Testis (tissue), 3 donors: ENCODE measurements around the gene NOM1. TPM values are rescaled to one million over a fixed set of nuclear protein-coding genes. Genes with fewer than 3 reads are reported as not detected.

Source experiments
- DNase-seq: peaks from one replicate; pipeline ENCODE4 v3.0.0-alpha.2; 2019
- H3K27ac ChIP-seq, 2 donors: fragments of 200-600 bp; sonication (generic); one replicate each; pipeline ENCODE4 v1.5.1; 2019
- H3K27me3 ChIP-seq: fragments of 200-600 bp; sonication (generic); one replicate; pipeline ENCODE4 v1.5.1; 2019
- H3K36me3 ChIP-seq: fragments of 200-600 bp; sonication (generic); one replicate; pipeline ENCODE4 v1.5.1; 2017; ENCODE audit warnings: low read depth; ENCODE audit errors: missing control alignments
- H3K4me1 ChIP-seq: fragments of 200-600 bp; sonication (generic); one replicate; pipeline ENCODE4 v1.5.1; 2019
- H3K4me3 ChIP-seq, 2 donors: fragments of 200-600 bp; sonication (generic); one replicate each; pipeline ENCODE4 v1.5.1; 2017 to 2019
- H3K9me3 ChIP-seq: fragments of 200-600 bp; sonication (generic); one replicate; pipeline ENCODE4 v1.5.1; 2017
- CTCF ChIP-seq, 3 experiments: fragments of 450-650 bp in 2 of 3; fragments of 200-600 bp in 1 of 3; sonication (generic) in 1 of 3; IDR thresholded peaks; one replicate each; pipeline ENCODE4 v1.5.1; 2016 to 2019; ENCODE audit warnings: antibody characterized with exemption in 3 of 3, mild to moderate bottlenecking in 2 of 3, moderate library complexity in 1 of 3
- POLR2A ChIP-seq: fragments of 450-650 bp; IDR thresholded peaks from one replicate; pipeline ENCODE4 v1.6.1; 2017; ENCODE audit warnings: antibody characterized with exemption, mild to moderate bottlenecking, moderate library complexity
- WGBS, 2 donors: methylation state at CpG; one replicate each; pipeline ENCODE4 v1.1.5; 2018; 5-methylcytosine and 5-hydroxymethylcytosine counted together
- intact Hi-C: fragments of 100-400 bp; cut with DNase I; formaldehyde crosslinking; loops from one replicate; pipeline ENCODE4 v1.15.1; 2023; ENCODE audit warnings: low total_unique reads
- polyA plus RNA-seq: library from polyadenylated mRNA; stranded (reverse); fragments of 350-450 nt; fragmentation: Illumina TruSeq; extraction: RNeasy Lipid Tissue Mini Kit (QIAGEN cat#74804); gene quantifications from one replicate; pipeline ENCODE4 v1.2.3, GENCODE V29; 2014; ENCODE audit warnings: low read depth, low replicate concordance; ENCODE audit not compliant: insufficient read depth
- total RNA-seq, 2 donors: library from RNA; depleted of rRNA; stranded (reverse); fragments of >200 nt; gene quantifications; one replicate each; pipeline ENCODE4 v1.2.3, GENCODE V29; 2016

The NOM1 gene
- total and polyA plus RNA-seq, 3 donors from 2014 or later = 20.2 to 47.1 (median 42.8) TPM

GRCh38 chr7:156988343-156989185 lies 39.1 kb downstream of the NOM1 start:
- TF ChIP-seq POLR2A (no peak), CTCF (IDR thresholded peaks at IDR 0.05) (no peak)
- DNase-seq = no peak
- Histone ChIP-seq H3K4me3 (no peak overlapping the region), H3K36me3 (no peaks in the 10 kb centered on the region), H3K4me1 (no peaks in the 10 kb centered on the region), H3K9me3 (no peaks in the 10 kb centered on the region), H3K27me3 (no peaks in the 10 kb centered on the region), H3K27ac (no peak overlapping the region)
- WGBS, 2 donors = 52 to 73% methylated on average over 27 of the region's 27 CpGs
- intact Hi-C loops = no loop called here

DNA sequence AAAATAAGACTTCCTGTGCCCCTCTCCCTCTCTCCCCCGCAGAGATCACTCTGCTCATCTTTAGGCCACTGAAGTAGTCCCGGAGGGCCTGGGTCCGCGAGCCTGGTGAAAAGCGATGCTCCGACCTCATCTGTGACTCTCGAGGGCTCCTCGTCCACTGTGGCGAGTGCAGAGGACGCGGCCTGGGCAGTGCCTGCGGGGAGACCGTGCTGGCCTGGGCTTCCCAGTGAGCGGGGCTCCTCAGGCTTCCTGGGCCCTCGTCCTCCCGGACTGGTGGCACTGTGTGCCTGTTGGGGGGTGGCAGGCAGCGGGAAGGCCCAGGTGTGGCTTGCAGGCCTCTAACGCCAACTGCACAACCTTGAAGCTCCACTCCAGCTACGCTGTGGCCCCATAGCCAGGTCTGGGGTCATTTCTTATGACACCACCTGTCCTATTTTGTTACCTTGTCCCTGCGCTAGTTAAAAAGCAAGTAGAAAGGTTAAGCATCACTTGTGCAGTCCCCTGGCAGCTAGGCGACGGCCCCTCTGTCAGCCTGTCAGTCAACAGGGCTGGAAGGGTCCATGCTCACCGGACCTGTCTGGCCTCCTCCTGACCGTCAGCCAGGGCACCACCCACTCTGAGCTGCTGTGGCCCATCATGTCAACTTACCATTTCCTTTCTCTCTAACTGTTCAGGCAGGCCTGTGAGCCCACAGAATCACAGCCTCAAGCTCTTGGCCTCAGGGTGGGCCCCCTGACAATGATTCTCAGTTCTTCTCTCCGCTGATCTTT lies 40.4 kb downstream of the NOM1 start:
- Histone ChIP-seq H3K27me3 (no peaks in the 10 kb centered on the region), H3K9me3 (no peaks in the 10 kb centered on the region), H3K36me3 (no peaks in the 10 kb centered on the region), H3K27ac (no peak overlapping the region), H3K4me3 (no peak overlapping the region), H3K4me1 (no peaks in the 10 kb centered on the region)
- no peak for DNase-seq
- WGBS, 2 donors = 94% methylated on average over 15 to 22 of the region's 25 CpGs
- intact Hi-C loops = no loop called here
- TF ChIP-seq POLR2A = no peak

GRCh38 chr7:156993021-156993924 lies 43.8 kb downstream of the NOM1 start:
- 25 to 43% methylated on average over 14 to 32 of the region's 32 CpGs for WGBS, 2 donors
- TF ChIP-seq CTCF (IDR thresholded peaks at IDR 0.05) (no peak), POLR2A (no peak)
- no peaks in the 10 kb centered on the region for H3K27me3 ChIP-seq
- no peaks in the 10 kb centered on the region for H3K9me3 ChIP-seq
- intact Hi-C loops = no loop called here
- no peaks in the 10 kb centered on the region for H3K36me3 ChIP-seq
- no peak overlapping the region for H3K27ac ChIP-seq
- no peaks in the 10 kb centered on the region for H3K4me1 ChIP-seq
- peak; percentile 79 for DNase-seq
- H3K4me3 ChIP-seq = no peak overlapping the region

GRCh38 chr7:156993925-156994235 lies 44.4 kb downstream of the NOM1 start:
- Histone ChIP-seq H3K36me3 (no peaks in the 10 kb centered on the region), H3K27ac (no peak overlapping the region), H3K4me3 (no peak overlapping the region), H3K9me3 (no peaks in the 10 kb centered on the region), H3K27me3 (no peaks in the 10 kb centered on the region), H3K4me1 (no peaks in the 10 kb centered on the region)
- TF ChIP-seq POLR2A = no peak
- TF ChIP-seq CTCF (IDR thresholded peaks at IDR 0.05) = no peak
- intact Hi-C loops = no loop called here
- WGBS, 2 donors = 56 to 63% methylated on average over 10 of the region's 10 CpGs
- DNase-seq = no peak

- WGBS, 2 donors = 87 to 88% methylated on average over 8 of the region's 8 CpGs
- Histone ChIP-seq H3K4me3 (no peak overlapping the region), H3K27me3 (no peaks in the 10 kb centered on the region), H3K36me3 (no peaks in the 10 kb centered on the region), H3K9me3 (no peaks in the 10 kb centered on the region), H3K27ac (no peak overlapping the region), H3K4me1 (no peaks in the 10 kb centered on the region)
- TF ChIP-seq POLR2A (no peak), CTCF (IDR thresholded peaks at IDR 0.05) (no peak)
- no peak for DNase-seq
- intact Hi-C loops = no loop called here
Measured at GRCh38 chr7:156994417-156994816, 44.9 kb downstream of the NOM1 start.
